Upper lobe of left lung (tissue), 6 donors: ENCODE measurements around the gene GNG7. TPM values are rescaled to one million over a fixed set of nuclear protein-coding genes. Genes with fewer than 3 reads are reported as not detected.
A peak's percentile ranks its signal among the peaks of the same experiment; 100 is the strongest.
"Not testable (repeated sequence)": the region's sequence is repeated elsewhere in the genome, so short reads cannot be mapped to it uniquely, and the experiment has no call there.

Source experiments
- ATAC-seq, 2 donors: fragments of 200-7000 bp; cut with Tn5 transposase; one replicate each; pipeline ENCODE4 v1.9.1; 2022; ENCODE audit warnings: mild to moderate bottlenecking in 2 of 2, moderate library complexity in 2 of 2; ENCODE audit not compliant: low FRiP score in 2 of 2
- DNase-seq, 2 donors: peaks; one replicate each; pipeline ENCODE4 v3.0.0-alpha.2; 2019 to 2020
- H3K27ac ChIP-seq, 4 donors: fragments of 200-600 bp; sonication (generic); one replicate each; pipeline ENCODE4 v1.5.1; 2016 to 2019
- H3K27me3 ChIP-seq, 4 donors: fragments of 200-600 bp; sonication (generic); one replicate each; pipeline ENCODE4 v1.5.1; 2017 to 2019
- H3K36me3 ChIP-seq, 4 donors: fragments of 200-600 bp; sonication (generic); one replicate each; pipeline ENCODE4 v1.5.1; 2016 to 2019
- H3K4me1 ChIP-seq, 4 donors: fragments of 200-600 bp; sonication (generic); one replicate each; pipeline ENCODE4 v1.5.1; 2018 to 2019
- H3K4me3 ChIP-seq, 4 donors: fragments of 200-600 bp; sonication (generic); one replicate each; pipeline ENCODE4 v1.5.1; 2017 to 2019; ENCODE audit warnings: mild to moderate bottlenecking in 2 of 4, moderate library complexity in 1 of 4
- H3K9me3 ChIP-seq, 4 donors: fragments of 200-600 bp; sonication (generic); one replicate each; pipeline ENCODE4 v1.5.1; 2018 to 2019
- CTCF ChIP-seq, 6 experiments: fragments of 450-650 bp in 4 of 6; fragments of 200-600 bp in 2 of 6; sonication (generic) in 2 of 6; IDR thresholded peaks; one replicate each; pipeline ENCODE4 v1.5.1; 2016 to 2019; ENCODE audit warnings: antibody characterized with exemption in 6 of 6
- EP300 ChIP-seq, 4 donors: sonication (generic); formaldehyde crosslinking; IDR thresholded peaks; one replicate each; pipeline ENCODE4 v1.5.1; 2017; ENCODE audit warnings: antibody characterized with exemption in 4 of 4, control low read depth in 2 of 4
- POLR2A ChIP-seq, 4 donors: fragments of 450-650 bp; IDR thresholded peaks; one replicate each; pipeline ENCODE4 v1.5.1; 2016 to 2017; ENCODE audit warnings: antibody characterized with exemption in 4 of 4, mild to moderate bottlenecking in 2 of 4
- POLR2AphosphoS5 ChIP-seq, 2 donors: sonication (generic); formaldehyde crosslinking; IDR thresholded peaks; one replicate each; pipeline ENCODE4 v1.5.1; 2017; ENCODE audit warnings: antibody characterized with exemption in 2 of 2
- WGBS, 2 donors: methylation state at CpG; one replicate each; pipeline ENCODE4 v1.1.5; 2017 to 2018; 5-methylcytosine and 5-hydroxymethylcytosine counted together
- total RNA-seq, 6 donors: library from RNA; depleted of rRNA in 4 of 6; stranded (reverse); fragments of >200 nt in 4 of 6; gene quantifications; one replicate each; pipeline versions ENCODE4 v1.1.0 to v1.2.1, GENCODE V29; 2016 to 2021
- donor health status: DM: no; HTN: no; CAD: no; lungs with moderate emphysema.
- donor health status: DM: no; HTN: yes; CAD: no; lungs with severe emphysema.

Gene GNG7
- total RNA-seq, 6 donors from 2014 or later = 3.5 to 7.7 (median 7.1) TPM

- no peak for TF ChIP-seq POLR2A (IDR thresholded peaks at IDR 0.05)
- TF ChIP-seq EP300 (IDR thresholded peaks at IDR 0.05) = no peak
- TF ChIP-seq CTCF (IDR thresholded peaks at IDR 0.05) = no peak
- TF ChIP-seq POLR2AphosphoS5 (IDR thresholded peaks at IDR 0.05) = no peak
- no peak overlapping the region for H3K4me3 ChIP-seq
- peaks cover 9 to 26% (median 12%) of the 10 kb centered on the region in 4 donors for H3K4me1 ChIP-seq
- peaks cover 0 to 25% (median 18%) of the 10 kb centered on the region in 4 donors for H3K27me3 ChIP-seq
- H3K9me3 ChIP-seq = peaks cover 4 to 10% (median 6%) of the 10 kb centered on the region in 4 donors
- DNase-seq (peak in 1 of 2 donors; percentile 66), ATAC-seq (no peak)
- H3K36me3 ChIP-seq = no peaks in the 10 kb centered on the region
- H3K27ac ChIP-seq = no peak overlapping the region
- 88 to 89% methylated on average over 38 to 43 of the region's 51 CpGs for WGBS, 2 donors
Measured at GRCh38 chr19:2716722-2717637, 14.5 kb upstream of the GNG7 start.

- 88 to 91% methylated on average over 5 to 8 of the region's 19 CpGs for WGBS, 2 donors
- DNase-seq (peak in 1 of 2 donors; percentile 65), ATAC-seq (no peak)
- Histone ChIP-seq H3K9me3 (peaks cover 4 to 10% (median 6%) of the 10 kb centered on the region in 4 donors), H3K36me3 (no peaks in the 10 kb centered on the region), H3K4me3 (no peak overlapping the region), H3K4me1 (peaks cover 6 to 19% (median 12%) of the 10 kb centered on the region in 4 donors), H3K27me3 (peaks cover 0 to 19% (median 12%) of the 10 kb centered on the region in 4 donors), H3K27ac (no peak overlapping the region)
- TF ChIP-seq POLR2A (IDR thresholded peaks at IDR 0.05) = no peak
- TF ChIP-seq POLR2AphosphoS5 (IDR thresholded peaks at IDR 0.05) = no peak
- TF ChIP-seq CTCF (IDR thresholded peaks at IDR 0.05) = no peak
- TF ChIP-seq EP300 (IDR thresholded peaks at IDR 0.05) = no peak
Measured at GRCh38 chr19:2716275-2716650, 13.8 kb upstream of the GNG7 start.

- 89 to 91% methylated on average over 12 of the region's 12 CpGs for WGBS, 2 donors
- TF ChIP-seq CTCF (IDR thresholded peaks at IDR 0.05) = no peak
- TF ChIP-seq POLR2A (IDR thresholded peaks at IDR 0.05) = no peak
- no peak for TF ChIP-seq POLR2AphosphoS5 (IDR thresholded peaks at IDR 0.05)
- TF ChIP-seq EP300 (IDR thresholded peaks at IDR 0.05) = no peak
- Histone ChIP-seq H3K27ac (no peak overlapping the region), H3K9me3 (peaks cover 4 to 10% (median 6%) of the 10 kb centered on the region in 4 donors), H3K4me1 (peaks cover 2 to 14% (median 8%) of the 10 kb centered on the region in 4 donors), H3K27me3 (peaks cover 0 to 14% (median 8%) of the 10 kb centered on the region in 4 donors), H3K36me3 (no peaks in the 10 kb centered on the region), H3K4me3 (no peak overlapping the region)
- no peak for DNase-seq
- ATAC-seq = no peak
Measured at GRCh38 chr19:2715470-2716274, 13.2 kb upstream of the GNG7 start.

- Histone ChIP-seq H3K36me3 (no peaks in the 10 kb centered on the region), H3K4me3 (no peak overlapping the region), H3K4me1 (peaks cover 0 to 4% (median 0%) of the 10 kb centered on the region in 4 donors), H3K27ac (no peak overlapping the region), H3K9me3 (peaks cover 4 to 10% (median 6%) of the 10 kb centered on the region in 4 donors), H3K27me3 (peaks cover 0 to 7% (median 0%) of the 10 kb centered on the region in 4 donors)
- ATAC-seq (no peak), DNase-seq (peak in 1 of 2 donors; percentile 50)
- TF ChIP-seq EP300 (IDR thresholded peaks at IDR 0.05) (no peak), POLR2AphosphoS5 (IDR thresholded peaks at IDR 0.05) (no peak), CTCF (IDR thresholded peaks at IDR 0.05) (no peak), POLR2A (IDR thresholded peaks at IDR 0.05) (no peak)
- 80 to 88% methylated on average over 7 to 16 of the region's 16 CpGs for WGBS, 2 donors
Measured at GRCh38 chr19:2714531-2715269, 12.2 kb upstream of the GNG7 start.

GRCh38 chr19:2714102-2714501 is 11.6 kb upstream of the GNG7 start:
- H3K27me3 ChIP-seq, H3K4me3 ChIP-seq, H3K27ac ChIP-seq, H3K4me1 ChIP-seq, ATAC-seq, H3K36me3 ChIP-seq, H3K9me3 ChIP-seq, DNase-seq: not testable (repeated sequence)
- WGBS, 2 donors = 61% methylated on average over 1 of the region's 1 CpG; no CpG with 5 or more reads in 1 of the 2 donors

- not testable (repeated sequence) for H3K9me3 ChIP-seq, ATAC-seq, DNase-seq, H3K4me1 ChIP-seq, H3K4me3 ChIP-seq, H3K27me3 ChIP-seq, H3K27ac ChIP-seq, H3K36me3 ChIP-seq
- WGBS, 2 donors = 91 to 100% methylated on average over 1 to 3 of the region's 3 CpGs
Measured at GRCh38 chr19:2713170-2713569, 10.7 kb upstream of the GNG7 start.
